UCSD-AML1 (cell line): ENCODE results near the gene ERBB3.
"Not testable (repeated sequence)": the region's sequence is repeated elsewhere in the genome, so short reads cannot be mapped to it uniquely, and the experiment has no call there.

Experiments used
- DNase-seq: peaks from one replicate; lab custom pipeline; 2025; ENCODE audit not compliant: unreplicated experiment; lab: John Stamatoyannopoulos, UW

Gene ERBB3

GRCh38 chr12:56079723-56080555, at the start of gene ERBB3:
Gene ERBB3 (plus strand): TSS chr12:56080165. CDS start chr12:56080301, 136 bp downstream.
- peak; percentile 34 for DNase-seq

- DNase-seq, result no peak
Observed at GRCh38 chr12:56031987-56032386, 48.0 kb upstream of the ERBB3 start.

- no peak for DNase-seq
Observed at GRCh38 chr12:56034586-56035332, 45.2 kb upstream of the ERBB3 start.

- DNase-seq, result no peak
Observed at GRCh38 chr12:56037161-56037560, 42.8 kb upstream of the ERBB3 start.

- no peak for DNase-seq
Observed at GRCh38 chr12:56038022-56038655, 41.8 kb upstream of the ERBB3 start.

GRCh38 chr12:56040151-56040550, 39.8 kb upstream of the ERBB3 start:
- DNase-seq, result no peak

GRCh38 chr12:56040963-56041551, 38.9 kb upstream of the ERBB3 start:
- no peak for DNase-seq

- DNase-seq, result peak; percentile 96
Observed at GRCh38 chr12:56041552-56042429, 38.2 kb upstream of the ERBB3 start, which contains the start of gene RPS26. Gene RPS26 (plus strand): TSS chr12:56041918. CDS start chr12:56042167, 249 bp downstream.

- not testable (repeated sequence) for DNase-seq
Observed at GRCh38 chr12:56042430-56042813, 37.5 kb upstream of the ERBB3 start.

GRCh38 chr12:56042843-56043242, 37.1 kb upstream of the ERBB3 start:
- DNase-seq, result no peak

GRCh38 chr12:56046027-56046780, 33.8 kb upstream of the ERBB3 start:
- no peak for DNase-seq

GRCh38 chr12:56053407-56053893, 26.5 kb upstream of the ERBB3 start:
- no peak for DNase-seq

GRCh38 chr12:56059964-56060363, 20.0 kb upstream of the ERBB3 start:
- DNase-seq, result not testable (repeated sequence)

- no peak for DNase-seq
Observed at GRCh38 chr12:56061982-56062381, 18.0 kb upstream of the ERBB3 start.

- DNase-seq, result no peak
Observed at GRCh38 chr12:56062996-56063395, 17.0 kb upstream of the ERBB3 start.

GRCh38 chr12:56071648-56072047, 8.3 kb upstream of the ERBB3 start:
- DNase-seq, result no peak

GRCh38 chr12:56074396-56074795, 5.6 kb upstream of the ERBB3 start:
- DNase-seq, result no peak

GRCh38 chr12:56077966-56078365, 2.0 kb upstream of the ERBB3 start:
- not testable (repeated sequence) for DNase-seq

GRCh38 chr12:56078427-56078826, 1.5 kb upstream of the ERBB3 start:
- no peak for DNase-seq
